Head of caudate nucleus (tissue), 42 donors: ENCODE data around the gene RAB11FIP3.
A peak's percentile ranks its signal among the peaks of the same experiment; 100 is the strongest.
"Not testable (repeated sequence)": the region's sequence is repeated elsewhere in the genome, so short reads cannot be mapped to it uniquely, and the experiment has no call there.

Source experiments
- DNase-seq, 42 donors: peaks; one replicate each; pipeline versions ENCODE4 v3.0.0 to v3.0.0-alpha.2; 2020 to 2021; ENCODE audit warnings: mixed read lengths in 7 of 42
- intact Hi-C: fragments of 100-400 bp; cut with DNase I; formaldehyde crosslinking; loops from one replicate; pipeline ENCODE4 v1.15.0; 2022

The RAB11FIP3 gene

DNA sequence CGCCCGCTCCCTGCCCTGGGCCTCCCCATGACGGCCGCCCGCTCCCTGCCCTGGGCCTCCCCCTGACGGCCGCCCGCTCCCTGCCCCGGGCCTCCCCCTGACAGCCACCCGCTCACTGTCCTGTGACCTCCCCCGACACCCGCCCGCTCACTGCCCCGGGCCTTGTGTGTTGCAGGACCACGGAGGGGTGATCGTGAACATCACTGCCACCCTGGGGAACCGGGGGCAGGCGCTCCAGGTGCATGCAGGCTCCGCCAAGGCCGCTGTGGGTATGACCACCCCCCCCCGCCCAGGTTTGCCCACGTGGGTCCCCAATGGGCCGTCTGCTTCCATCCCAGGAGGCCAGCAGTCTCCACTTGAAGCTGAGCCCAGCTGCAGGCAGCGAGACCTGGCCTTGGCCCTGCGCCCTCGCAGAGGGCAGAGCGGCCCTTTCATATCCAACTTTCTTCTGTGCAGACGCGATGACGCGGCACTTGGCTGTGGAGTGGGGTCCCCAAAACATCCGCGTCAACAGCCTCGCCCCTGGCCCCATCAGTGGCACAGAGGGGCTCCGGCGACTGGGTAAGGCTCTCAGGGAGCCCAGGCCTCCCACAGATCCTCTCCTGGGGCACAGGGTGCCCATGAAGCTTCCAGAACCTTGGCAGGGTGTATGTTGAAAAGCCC, 14.8 kb upstream of the RAB11FIP3 start:
- intact Hi-C loops, result no loop called here
- no peak for DNase-seq

DNA sequence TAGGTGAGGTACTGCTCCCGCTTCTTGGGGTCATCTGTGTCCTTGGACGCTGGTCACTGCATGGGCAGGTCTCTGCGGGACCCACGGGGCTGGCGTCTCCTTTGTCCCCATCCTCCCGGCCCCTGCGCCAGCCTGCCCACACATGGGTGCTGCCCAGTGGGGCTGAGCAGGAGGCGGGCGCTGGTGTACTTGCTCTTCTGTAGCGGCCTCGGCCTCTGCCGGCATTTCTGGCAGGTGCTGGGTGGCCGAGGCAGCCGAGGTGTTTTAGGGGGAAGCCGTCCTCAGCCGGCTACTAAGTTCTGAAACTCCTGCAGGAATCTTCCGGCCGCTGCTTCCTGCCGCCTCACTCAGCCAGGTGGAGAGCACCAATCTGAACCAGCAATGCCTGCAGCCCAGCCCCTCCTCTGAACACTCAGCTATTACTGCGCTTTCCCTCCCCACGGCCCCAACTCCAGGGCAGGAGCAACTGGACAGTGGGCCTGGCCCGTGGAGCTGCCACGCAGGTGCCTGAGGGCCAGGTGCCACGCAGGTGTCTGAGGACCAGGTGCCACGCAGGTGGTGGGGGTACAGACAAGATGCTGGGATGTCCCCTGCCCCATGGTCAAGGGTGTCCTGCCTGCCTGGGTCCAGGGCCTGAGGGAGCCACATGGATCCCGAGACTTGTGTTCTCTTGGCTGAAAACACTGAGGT, 13.7 kb upstream of the RAB11FIP3 start:
- DNase-seq, result no peak
- intact Hi-C loops, result no loop called here

DNA sequence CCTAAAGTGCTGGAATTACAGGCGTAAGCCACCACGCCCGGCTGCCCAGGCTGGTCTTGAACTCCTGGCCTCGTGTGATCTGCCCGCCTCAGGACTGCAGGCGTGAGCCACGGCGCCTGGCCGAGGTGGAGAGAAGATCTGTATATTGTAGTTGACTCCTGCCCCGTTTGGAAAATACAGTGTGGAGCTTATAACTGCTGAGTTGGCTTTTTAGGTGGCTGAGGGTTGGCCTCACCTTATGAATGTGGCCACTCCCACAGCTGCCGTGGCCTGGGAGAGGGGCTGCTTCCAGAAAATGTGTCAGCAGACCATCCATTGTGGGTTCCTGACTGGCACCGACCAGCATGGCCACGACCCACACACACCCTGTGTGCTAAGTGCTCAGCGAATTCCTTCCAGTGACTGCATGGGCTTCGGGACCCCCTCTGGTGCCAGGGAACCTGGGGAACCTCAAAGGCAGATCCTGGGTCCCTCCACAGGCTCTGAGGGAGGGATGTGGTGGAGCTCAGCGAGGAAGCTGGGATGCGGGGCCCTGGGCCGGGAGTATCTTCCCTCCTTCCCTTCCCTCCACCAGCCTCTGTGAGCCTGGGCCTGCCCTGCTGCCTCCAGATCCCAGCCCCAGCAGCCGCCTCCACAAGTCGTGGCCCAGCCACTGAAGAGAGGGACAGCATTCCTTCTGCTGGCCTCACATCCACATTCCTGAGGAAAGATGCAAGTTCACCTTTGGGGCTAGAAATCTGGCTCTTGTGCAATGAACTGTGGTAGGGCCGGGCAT, 10.9 kb upstream of the RAB11FIP3 start:
- intact Hi-C loops, result no loop called here
- DNase-seq, result no peak

DNA sequence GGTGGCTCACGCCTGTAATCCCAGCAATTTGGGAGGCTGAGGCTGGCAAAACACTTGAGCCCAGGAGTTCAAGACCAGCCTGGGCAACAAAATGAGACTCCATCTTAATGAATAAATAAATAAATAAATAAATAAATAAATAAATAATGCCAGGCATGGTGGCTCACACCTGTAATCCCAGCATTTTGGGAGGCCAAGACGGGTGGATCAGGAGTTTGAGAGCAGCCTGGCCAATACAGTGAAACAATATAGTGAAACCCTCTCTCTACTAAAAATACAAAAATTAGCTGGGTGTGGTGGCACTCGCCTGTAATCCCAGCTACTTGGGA, 10.3 kb upstream of the RAB11FIP3 start:
- DNase-seq, intact Hi-C loops: not testable (repeated sequence)

DNA sequence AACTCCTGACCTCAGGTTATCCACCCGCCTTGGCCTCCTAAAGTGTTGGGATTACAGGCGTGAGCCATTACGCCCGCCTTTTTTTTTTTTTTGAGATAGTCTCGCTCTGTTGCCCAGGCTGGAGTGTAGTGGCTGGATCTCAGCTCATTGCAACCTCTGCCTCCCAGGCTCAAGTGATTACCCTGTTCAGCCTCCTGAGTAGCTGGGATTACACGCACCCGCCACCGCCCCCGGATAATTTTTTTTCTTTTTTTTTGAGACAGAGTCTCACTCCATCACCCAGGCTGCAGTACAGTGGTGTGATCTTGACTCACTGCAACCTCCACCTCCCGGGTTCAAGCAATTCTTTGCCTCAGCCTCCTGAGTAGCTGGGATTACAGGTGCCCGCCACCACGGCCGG, 3.3 kb upstream of the RAB11FIP3 start:
- intact Hi-C loops, result loop anchor here (10.0 kb wide), 1 partner anchor 103 kb away; the partner anchor contains the start of gene CAPN15
- peak in 3 of 42 donors; percentile 33 to 43 (median 36) for DNase-seq

DNA sequence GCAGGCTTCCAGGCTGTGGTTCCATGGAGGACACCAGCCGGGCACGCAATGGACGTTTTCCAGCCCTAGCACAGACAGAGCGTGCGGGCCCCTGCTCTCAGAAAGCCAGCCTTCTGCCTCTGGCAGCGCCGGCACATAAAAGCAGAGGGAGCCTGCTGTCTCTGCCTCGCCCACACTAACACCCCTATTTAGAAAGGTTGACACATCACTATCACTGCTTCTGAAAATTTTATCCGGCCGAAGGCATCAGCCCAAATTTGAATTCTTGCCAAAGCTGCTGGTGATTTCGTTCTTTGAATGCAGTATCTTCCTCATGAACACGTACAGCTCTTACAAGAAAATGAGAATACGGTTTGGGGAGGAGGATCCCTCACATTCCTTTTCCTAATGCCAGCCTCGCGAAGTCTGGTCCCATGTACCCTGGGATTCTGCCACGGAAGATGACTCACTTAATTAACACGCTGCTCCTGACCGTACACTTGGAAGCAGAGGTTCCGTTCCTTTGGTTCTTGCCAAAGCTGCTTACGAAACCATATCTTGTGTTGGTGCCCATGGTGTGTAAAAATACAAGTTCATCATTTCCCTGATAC, 1.3 kb upstream of the RAB11FIP3 start:
- peak in 41 of 42 donors; percentile 18 to 86 (median 59) for DNase-seq
- intact Hi-C loops, result loop anchor here (10.0 kb wide), 1 partner anchor 101 kb away; the partner anchor contains the start of gene CAPN15

DNA sequence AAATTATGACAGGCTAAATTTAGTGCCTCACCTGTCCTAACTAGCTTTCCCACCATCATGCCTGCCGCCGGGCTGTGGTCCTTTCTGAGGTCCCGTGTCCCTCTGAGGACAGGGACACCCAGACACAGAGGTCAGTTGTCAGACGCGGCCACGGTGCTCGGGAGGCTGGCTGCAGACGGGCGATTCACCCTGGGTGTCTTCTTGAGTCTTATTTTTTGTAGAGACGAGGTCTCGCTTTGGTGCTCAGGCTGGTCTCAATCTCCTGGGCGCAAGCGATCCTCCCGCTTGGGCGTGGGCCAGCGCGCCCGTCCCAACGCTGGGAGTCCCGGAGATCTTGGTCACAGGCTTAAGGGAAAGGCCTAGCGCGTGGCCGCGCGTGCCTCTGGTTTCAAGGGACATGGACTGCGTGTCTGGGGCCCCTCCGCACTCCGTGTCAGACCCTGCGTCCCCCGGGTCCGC, 797 bp upstream of the RAB11FIP3 start:
- intact Hi-C loops, result loop anchor here (5.0 to 10.0 kb wide), 2 partner anchors 48 to 100 kb away; partner anchors contain the start of gene CAPN15
- DNase-seq, result peak in 31 of 42 donors; percentile 14 to 70 (median 41)

DNA sequence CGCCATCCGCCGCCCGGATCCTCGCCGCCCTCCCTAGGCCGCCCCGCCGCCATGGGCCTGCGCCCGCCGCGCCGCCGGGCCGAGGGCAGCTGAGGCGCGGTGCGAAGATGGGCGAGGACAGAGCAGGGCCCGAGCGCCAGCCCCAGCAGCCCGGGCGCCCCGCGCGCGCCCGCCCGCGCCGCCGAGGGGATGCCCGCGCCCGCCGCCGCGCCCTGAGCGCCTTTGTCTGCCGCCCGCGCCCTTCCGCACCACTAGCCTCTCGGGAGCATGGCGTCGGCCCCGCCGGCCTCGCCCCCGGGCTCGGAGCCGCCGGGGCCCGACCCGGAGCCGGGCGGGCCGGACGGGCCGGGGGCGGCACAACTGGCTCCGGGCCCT, 278 bp downstream of the RAB11FIP3 start:
- intact Hi-C loops, result loop anchor here (5.0 to 10.0 kb wide), 2 partner anchors 47 to 99 kb away; partner anchors contain the start of gene CAPN15
- peak in 9 of 42 donors; percentile 16 to 57 (median 35) for DNase-seq

DNA sequence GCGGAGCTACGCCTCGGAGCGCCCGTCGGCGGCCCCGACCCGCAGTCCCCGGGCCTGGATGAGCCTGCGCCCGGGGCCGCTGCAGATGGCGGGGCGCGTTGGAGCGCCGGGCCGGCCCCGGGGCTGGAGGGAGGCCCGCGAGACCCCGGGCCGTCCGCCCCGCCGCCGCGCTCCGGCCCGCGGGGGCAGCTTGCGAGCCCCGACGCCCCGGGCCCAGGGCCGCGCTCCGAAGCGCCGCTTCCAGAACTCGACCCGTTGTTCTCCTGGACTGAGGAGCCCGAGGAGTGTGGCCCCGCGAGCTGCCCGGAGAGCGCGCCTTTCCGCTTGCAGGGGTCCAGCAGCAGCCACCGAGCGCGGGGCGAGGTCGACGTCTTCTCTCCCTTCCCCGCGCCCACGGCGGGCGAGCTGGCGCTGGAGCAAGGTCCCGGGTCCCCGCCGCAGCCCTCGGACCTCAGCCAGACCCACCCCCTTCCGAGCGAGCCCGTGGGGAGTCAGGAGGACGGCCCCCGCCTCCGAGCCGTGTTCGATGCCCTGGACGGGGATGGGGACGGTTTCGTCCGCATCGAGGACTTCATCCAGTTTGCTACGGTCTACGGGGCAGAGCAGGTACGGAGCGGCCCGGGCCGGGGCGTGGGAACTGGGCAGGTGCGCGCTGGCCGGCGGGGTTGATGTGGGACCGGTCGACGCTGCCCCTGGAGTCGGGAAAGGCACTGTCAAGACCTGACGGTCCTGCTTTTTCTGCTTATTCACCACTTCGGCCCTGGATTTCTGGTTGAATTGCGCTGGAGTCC, 861 bp downstream of the RAB11FIP3 start:
- intact Hi-C loops, result loop anchor here (5.0 to 10.0 kb wide), 2 partner anchors 46 to 98 kb away; partner anchors contain the start of gene CAPN15
- DNase-seq, result peak in 17 of 42 donors; percentile 5 to 51 (median 22)

DNA sequence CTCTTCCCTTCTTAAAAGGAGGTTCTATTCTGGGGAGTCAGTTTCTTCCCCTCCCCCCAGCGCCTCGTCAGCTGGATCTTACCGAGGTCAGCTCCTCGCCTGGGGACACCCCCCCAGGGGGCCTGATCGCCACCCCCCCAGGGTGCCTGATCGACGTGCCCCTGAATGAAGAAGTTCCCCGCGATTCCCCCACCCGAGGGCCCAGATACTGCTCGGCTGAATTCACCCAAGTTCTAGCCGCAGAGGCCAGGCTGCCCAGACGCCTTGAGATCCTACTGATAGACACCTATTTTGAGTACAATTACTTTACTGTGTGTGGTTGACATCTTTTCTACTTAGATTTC, 1.4 kb downstream of the RAB11FIP3 start:
- peak in 35 of 42 donors; percentile 3 to 66 (median 26) for DNase-seq
- intact Hi-C loops, result loop anchor here (5.0 to 10.0 kb wide), 2 partner anchors 45 to 98 kb away; partner anchors contain the start of gene CAPN15

DNA sequence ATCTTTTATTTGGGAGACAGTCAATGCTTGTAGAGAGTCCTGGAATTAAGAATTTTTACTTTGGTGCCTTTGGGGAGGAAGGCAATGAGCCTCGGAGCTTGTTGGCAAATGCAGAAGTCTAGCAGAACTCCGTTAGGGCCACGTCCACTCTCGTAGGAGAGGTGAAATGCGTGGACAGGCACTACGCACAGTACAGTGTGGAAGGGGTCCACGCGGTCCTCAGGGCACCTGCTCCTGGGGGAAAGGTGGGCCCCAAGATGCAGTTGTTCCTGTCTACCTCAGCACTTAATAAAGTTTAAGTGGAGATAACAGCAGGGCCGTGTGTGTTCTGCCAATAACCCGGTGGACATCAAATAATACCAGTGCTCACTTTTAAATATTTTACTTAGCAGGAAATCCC, 1.8 kb downstream of the RAB11FIP3 start:
- no peak for DNase-seq
- intact Hi-C loops, result loop anchor here (5.0 to 10.0 kb wide), 2 partner anchors 45 to 98 kb away; partner anchors contain the start of gene CAPN15

DNA sequence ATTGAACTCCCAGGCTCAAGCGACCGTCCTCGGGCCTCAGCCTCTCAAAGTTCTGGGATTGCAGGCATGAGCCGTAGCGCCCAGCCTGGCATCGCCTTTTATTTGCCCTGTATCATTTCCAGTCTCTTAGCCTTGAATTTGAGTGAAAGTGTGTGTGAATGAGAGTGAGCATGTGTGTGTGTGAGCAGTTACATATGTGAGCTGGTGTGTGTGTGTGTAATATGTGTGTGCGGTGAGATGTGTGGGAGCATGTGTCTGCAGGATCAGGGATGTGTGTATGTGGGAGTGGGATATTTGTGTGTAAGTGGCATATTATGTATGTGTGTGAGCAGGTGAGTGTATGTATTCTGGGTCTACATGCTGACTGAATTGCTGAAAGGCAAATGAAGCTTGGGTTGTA, 5.5 kb downstream of the RAB11FIP3 start:
- no peak for DNase-seq
- intact Hi-C loops, result no loop called here

DNA sequence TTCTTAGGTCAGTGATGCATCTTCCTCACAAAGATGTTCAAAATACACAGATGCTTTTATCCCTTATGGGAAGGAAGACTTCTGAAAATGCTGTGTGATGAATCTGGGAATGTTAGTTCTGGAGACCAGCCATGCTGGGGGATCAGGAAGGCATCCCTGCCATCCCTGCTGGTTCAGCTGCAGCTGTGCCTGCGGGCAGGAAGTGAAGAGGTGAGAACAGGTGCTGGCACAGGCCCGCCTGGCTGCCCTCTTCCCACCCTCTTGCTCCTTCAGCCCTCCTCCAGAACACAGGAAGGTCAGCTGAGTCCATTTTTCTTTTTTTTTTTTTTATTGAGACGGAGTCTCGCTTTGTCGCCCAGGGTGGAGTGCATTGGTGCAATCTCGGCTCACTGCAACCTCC, 15.2 kb downstream of the RAB11FIP3 start:
- intact Hi-C loops, result no loop called here
- no peak for DNase-seq

DNA sequence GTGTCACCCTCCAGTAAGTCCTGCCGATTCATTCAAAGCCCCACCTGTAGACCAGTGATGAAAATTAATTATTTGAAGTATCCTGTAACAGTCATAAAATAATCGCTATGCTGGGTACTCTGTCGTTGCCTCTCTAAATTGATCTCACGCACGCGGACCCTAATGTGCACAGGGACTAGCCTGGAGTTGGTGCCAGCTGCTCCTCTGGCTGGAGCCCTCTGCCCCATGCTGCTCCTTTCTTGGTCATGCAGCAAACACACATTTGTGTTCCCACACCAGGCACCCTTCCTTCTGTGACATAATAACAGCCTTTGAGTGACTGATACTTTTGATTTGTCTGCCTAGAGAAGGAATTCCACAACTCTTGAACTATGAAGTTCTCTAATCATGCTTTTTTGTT, 16.0 kb downstream of the RAB11FIP3 start:
- intact Hi-C loops, result no loop called here
- no peak for DNase-seq

DNA sequence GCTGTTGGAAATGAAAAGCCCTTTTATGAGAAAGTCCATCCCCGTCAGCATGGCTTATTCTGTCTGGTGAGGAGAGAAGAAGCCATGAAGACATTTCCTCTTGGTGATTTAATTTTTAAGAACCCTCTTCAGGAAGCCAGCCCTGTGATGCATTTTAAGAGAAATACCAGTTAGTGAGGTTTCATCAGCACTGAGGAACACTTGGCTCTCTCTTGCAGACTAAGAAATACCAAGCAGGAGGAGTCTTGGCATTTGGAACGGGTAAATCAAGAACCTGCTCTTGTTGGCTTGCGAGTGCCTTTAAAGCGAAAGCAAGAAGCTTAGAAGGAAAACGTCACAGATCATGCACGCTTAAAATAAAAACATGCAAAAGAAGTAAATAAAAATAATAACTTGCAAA, 17.5 kb downstream of the RAB11FIP3 start:
- DNase-seq, result no peak
- intact Hi-C loops, result no loop called here

DNA sequence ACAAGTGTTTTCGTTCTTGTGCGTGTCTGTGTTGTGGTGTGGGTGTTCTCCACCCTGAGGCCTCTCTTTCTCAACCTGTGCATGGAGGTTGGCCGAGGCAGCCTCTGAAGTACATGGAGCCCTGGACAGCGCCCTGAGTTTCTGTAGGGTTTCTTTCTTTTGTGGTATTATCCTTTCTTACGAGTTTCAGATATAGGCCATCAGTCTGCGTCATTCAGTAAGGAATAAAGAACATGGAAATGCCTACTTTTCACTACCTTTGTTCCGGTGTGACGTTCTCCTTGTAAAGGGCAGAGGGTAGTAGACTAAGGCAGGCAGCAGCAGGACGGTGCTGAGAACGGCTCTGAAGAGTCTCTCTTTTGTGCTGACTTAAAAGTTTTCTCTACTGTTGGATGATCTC, 18.6 kb downstream of the RAB11FIP3 start:
- intact Hi-C loops, result no loop called here
- DNase-seq, result no peak

DNA sequence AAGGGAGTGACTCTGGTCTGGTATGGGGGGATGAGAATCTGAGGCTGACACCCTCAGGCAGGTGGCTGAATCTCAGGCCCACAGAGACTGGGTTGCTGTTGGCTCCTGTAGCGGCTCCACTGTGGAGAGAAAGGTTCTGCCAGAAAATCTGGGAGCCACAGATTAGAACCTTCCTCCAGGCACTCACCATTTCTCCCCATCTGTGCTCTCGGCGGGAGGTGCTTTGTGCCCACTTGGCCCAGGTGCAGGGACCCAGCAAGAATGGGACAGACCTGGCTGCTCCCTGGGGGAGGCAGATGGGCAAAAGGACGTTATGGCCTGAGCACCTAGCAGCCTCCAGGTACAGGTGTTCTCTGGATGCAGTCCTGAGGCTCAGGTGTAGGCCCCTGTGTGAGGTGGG, 20.1 kb downstream of the RAB11FIP3 start:
- intact Hi-C loops, result no loop called here
- DNase-seq, result no peak

DNA sequence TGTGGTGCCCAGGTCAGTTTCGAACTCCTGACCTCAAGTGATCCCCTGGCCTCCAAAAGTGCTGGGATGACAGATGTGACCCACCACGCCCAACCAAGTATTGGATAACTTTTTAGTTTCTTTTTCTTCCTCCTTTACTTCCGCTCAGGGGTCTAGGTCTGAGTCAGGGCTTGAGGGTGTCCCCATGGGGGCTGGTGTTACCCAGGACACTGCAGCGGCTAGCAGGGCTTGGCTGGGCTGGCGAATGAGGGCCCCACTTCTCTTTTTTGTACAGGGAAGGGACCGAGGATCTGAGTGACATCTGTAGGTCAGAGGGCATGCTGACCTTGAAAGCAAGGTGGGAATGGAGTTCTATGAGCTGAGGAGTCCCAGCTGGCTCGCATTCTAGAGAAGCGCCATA, 24.9 kb downstream of the RAB11FIP3 start:
- intact Hi-C loops, result no loop called here
- DNase-seq, result no peak
